Measurements from ENCODE around the gene PATE1. TPM values are rescaled to one million over a fixed set of nuclear protein-coding genes. Genes with fewer than 3 reads are reported as not detected.
"Not testable (repeated sequence)": the region's sequence is repeated elsewhere in the genome, so short reads cannot be mapped to it uniquely, and the experiment has no call there.

PATE1 gene, protein sequence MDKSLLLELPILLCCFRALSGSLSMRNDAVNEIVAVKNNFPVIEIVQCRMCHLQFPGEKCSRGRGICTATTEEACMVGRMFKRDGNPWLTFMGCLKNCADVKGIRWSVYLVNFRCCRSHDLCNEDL
- not detected in 2 replicates for total RNA-seq (ENCODE audit: low replicate concordance)
- long read RNA-seq = 0 reads

GRCh38 chr11:125745979-125746378, at the start of gene PATE1:
Gene PATE1, plus strand, starts transcription at chr11:125746279. Its CDS starts 26 bp downstream, at chr11:125746305.
- TF ChIP-seq CTCF (conservative IDR thresholded peaks at IDR 0.05) = no peak
- Mint-ChIP-seq H3K9me3 (no peaks in the 10 kb centered on the region), H3K27me3 (peaks cover 21% of the 10 kb centered on the region), H3K4me3 (no peak within 1 kb of the TSS), H3K36me3 (no peaks in the 10 kb centered on the region), H3K4me1 (ENCODE audit: unreplicated experiment) (no peaks in the 10 kb centered on the region), H3K27ac (no peak within 1 kb of the TSS)
- no peak for DNase-seq (ENCODE audit: extremely low spot score, unreplicated experiment)

- H3K36me3 Mint-ChIP-seq = no peaks in the 10 kb centered on the region
- H3K27ac Mint-ChIP-seq = no peak overlapping the region
- H3K9me3 Mint-ChIP-seq = no peaks in the 10 kb centered on the region
- no peak overlapping the region for H3K4me3 Mint-ChIP-seq
- H3K27me3 Mint-ChIP-seq = no peaks in the 10 kb centered on the region
- DNase-seq (ENCODE audit: extremely low spot score, unreplicated experiment) = no peak
- no peaks in the 10 kb centered on the region for H3K4me1 Mint-ChIP-seq (ENCODE audit: unreplicated experiment)
- TF ChIP-seq CTCF (conservative IDR thresholded peaks at IDR 0.05) = no peak
Measured at GRCh38 chr11:125701018-125701610, 45.0 kb upstream of the PATE1 start.

DNA sequence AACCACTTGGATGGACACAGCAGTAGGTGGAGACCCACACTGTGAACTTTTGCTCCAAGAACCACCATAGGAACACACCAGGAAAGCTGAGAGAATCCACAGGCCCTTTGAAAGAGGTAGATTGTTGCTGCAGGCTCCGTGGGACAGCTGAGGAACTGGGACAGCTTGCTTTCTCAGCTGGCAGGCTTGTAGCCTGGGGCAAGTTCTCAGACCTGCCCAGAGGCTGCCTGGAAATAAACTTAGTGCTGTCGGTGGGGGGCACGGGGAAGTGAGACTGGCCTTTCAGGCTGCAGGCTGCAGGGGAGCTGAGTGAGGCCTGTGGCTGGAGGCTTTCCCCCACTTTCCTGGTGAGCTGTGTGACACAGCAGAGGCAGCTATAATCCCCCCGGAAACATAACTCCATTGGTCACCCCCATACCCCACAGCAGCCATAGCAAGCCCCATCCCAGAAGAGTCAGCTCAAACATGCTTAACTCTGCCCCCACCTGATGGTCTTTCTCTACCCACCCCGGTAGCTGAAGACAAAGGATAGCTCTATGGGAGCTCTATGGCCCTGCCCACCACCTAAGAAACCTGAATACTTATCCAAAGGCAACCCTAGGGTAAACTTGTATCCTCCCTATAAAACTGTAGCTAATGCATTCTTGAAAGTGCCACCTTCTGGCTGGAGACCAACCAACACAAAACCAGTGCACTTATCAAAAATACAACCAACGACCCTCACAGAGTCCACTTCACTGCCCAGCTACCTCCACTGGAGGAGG, 44.0 kb upstream of the PATE1 start:
- Mint-ChIP-seq H3K36me3 (no peaks in the 10 kb centered on the region), H3K4me1 (ENCODE audit: unreplicated experiment) (no peaks in the 10 kb centered on the region), H3K9me3 (no peaks in the 10 kb centered on the region), H3K4me3 (no peak overlapping the region), H3K27ac (no peak overlapping the region), H3K27me3 (peaks cover 3% of the 10 kb centered on the region)
- no peak for DNase-seq (ENCODE audit: extremely low spot score, unreplicated experiment)
- no peak for TF ChIP-seq CTCF (conservative IDR thresholded peaks at IDR 0.05)

DNA sequence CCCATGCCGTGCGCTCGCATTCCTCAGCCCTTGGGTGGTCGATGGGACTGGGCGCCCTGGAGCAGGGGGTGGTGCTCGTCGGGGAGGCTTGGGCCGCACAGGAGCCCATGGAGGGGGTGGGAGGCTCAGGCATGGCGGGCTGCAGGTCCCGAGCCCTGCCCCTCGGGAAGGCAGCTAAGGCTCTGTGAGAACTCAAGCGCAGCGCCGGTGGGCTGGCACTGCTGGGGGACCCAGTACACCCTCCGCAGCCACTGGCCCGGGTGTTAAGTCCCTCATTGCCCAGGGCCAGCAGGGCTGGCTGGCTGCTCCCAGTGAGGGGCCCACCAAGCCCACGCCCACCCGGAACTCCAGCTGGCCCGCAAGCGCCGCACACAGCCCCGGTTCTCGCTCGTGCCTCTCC, 41.4 kb upstream of the PATE1 start:
- not testable (repeated sequence) for DNase-seq (ENCODE audit: extremely low spot score, unreplicated experiment); H3K9me3 Mint-ChIP-seq; H3K36me3 Mint-ChIP-seq; H3K4me1 Mint-ChIP-seq (ENCODE audit: unreplicated experiment); H3K4me3 Mint-ChIP-seq; H3K27ac Mint-ChIP-seq
- H3K27me3 Mint-ChIP-seq = peaks cover 20% of the 10 kb centered on the region

GRCh38 chr11:125720781-125721180, 25.3 kb upstream of the PATE1 start:
- H3K4me3 Mint-ChIP-seq = no peak overlapping the region
- peaks cover 27% of the 10 kb centered on the region for H3K27me3 Mint-ChIP-seq
- no peak overlapping the region for H3K27ac Mint-ChIP-seq
- TF ChIP-seq CTCF (conservative IDR thresholded peaks at IDR 0.05) = no peak
- no peaks in the 10 kb centered on the region for H3K36me3 Mint-ChIP-seq
- no peaks in the 10 kb centered on the region for H3K9me3 Mint-ChIP-seq
- no peaks in the 10 kb centered on the region for H3K4me1 Mint-ChIP-seq (ENCODE audit: unreplicated experiment)
- no peak for DNase-seq (ENCODE audit: extremely low spot score, unreplicated experiment)

DNA sequence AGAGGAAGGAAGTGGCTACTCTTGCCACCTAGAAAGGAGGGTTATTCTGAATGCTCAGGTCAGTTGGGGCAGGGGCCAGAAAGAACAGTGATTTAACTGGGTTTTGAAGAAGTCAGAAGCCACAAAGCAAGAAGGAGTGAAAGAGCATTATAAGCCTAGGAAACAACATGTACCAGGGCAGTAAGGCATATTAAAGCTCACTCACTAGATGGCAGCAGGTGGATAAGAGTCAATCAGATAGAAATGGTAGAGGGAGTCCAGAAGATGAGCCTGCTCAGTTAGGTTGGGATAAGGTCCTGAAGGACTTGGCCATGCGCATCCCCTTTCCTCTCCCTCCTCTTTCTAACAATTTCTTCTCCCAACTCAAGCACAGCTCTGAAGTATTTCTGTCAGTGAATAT, 22.0 kb upstream of the PATE1 start:
- H3K9me3 Mint-ChIP-seq = no peaks in the 10 kb centered on the region
- peak; percentile 38 for TF ChIP-seq CTCF (conservative IDR thresholded peaks at IDR 0.05)

More for the DNA sequence above, 22.0 kb upstream of the PATE1 start:
- Mint-ChIP-seq H3K4me1 (ENCODE audit: unreplicated experiment) (no peaks in the 10 kb centered on the region), H3K27me3 (peaks cover 32% of the 10 kb centered on the region), H3K27ac (no peak overlapping the region), H3K4me3 (no peak overlapping the region), H3K36me3 (no peaks in the 10 kb centered on the region)
- DNase-seq (ENCODE audit: extremely low spot score, unreplicated experiment) = no peak
